Measurements from ENCODE around the gene GNA12. TPM values are rescaled to one million over a fixed set of nuclear protein-coding genes. Genes with fewer than 3 reads are reported as not detected.
"Not testable (repeated sequence)": the region's sequence is repeated elsewhere in the genome, so short reads cannot be mapped to it uniquely, and the experiment has no call there.

The GNA12 gene
- total RNA-seq, 1 donor from 2014 or later: 68.6 TPM

- Mint-ChIP-seq H3K4me3 (ENCODE audit: low read depth) (no peak overlapping the region), H3K27ac (no peak overlapping the region), H3K4me1 (ENCODE audit: low read depth) (peaks cover 5% of the 10 kb centered on the region), H3K27me3 (no peaks in the 10 kb centered on the region), H3K9me3 (ENCODE audit: low read depth) (no peaks in the 10 kb centered on the region), H3K36me3 (ENCODE audit: insufficient read depth) (peaks cover 25% of the 10 kb centered on the region)
- no peak for DNase-seq (ENCODE audit: low spot score, unreplicated experiment)
- no peak for TF ChIP-seq CTCF (IDR thresholded peaks at IDR 0.05; ENCODE audit: unreplicated experiment)
Measured at GRCh38 chr7:2726316-2727018, 117.6 kb downstream of the GNA12 start.

GRCh38 chr7:2725178-2726105 lies 118.7 kb downstream of the GNA12 start:
- no peak for TF ChIP-seq CTCF (IDR thresholded peaks at IDR 0.05; ENCODE audit: unreplicated experiment)
- Mint-ChIP-seq H3K4me1 (ENCODE audit: low read depth) (peaks cover 5% of the 10 kb centered on the region), H3K27me3 (no peaks in the 10 kb centered on the region), H3K9me3 (ENCODE audit: low read depth) (no peaks in the 10 kb centered on the region), H3K27ac (no peak overlapping the region), H3K4me3 (ENCODE audit: low read depth) (no peak overlapping the region), H3K36me3 (ENCODE audit: insufficient read depth) (peaks cover 22% of the 10 kb centered on the region)
- no peak for DNase-seq (ENCODE audit: low spot score, unreplicated experiment)

- no peak for TF ChIP-seq CTCF (IDR thresholded peaks at IDR 0.05; ENCODE audit: unreplicated experiment)
- Mint-ChIP-seq H3K4me1 (ENCODE audit: low read depth) (peaks cover under 1% of the 10 kb centered on the region), H3K4me3 (ENCODE audit: low read depth) (no peak overlapping the region), H3K27ac (no peak overlapping the region), H3K36me3 (ENCODE audit: insufficient read depth) (peaks cover 19% of the 10 kb centered on the region), H3K27me3 (no peaks in the 10 kb centered on the region), H3K9me3 (ENCODE audit: low read depth) (no peaks in the 10 kb centered on the region)
- DNase-seq (ENCODE audit: low spot score, unreplicated experiment): no peak
Measured at GRCh38 chr7:2724453-2725177, 119.5 kb downstream of the GNA12 start.

- not testable (repeated sequence) for H3K27ac Mint-ChIP-seq; DNase-seq (ENCODE audit: low spot score, unreplicated experiment); H3K27me3 Mint-ChIP-seq; H3K4me1 Mint-ChIP-seq (ENCODE audit: low read depth); H3K9me3 Mint-ChIP-seq (ENCODE audit: low read depth); H3K4me3 Mint-ChIP-seq (ENCODE audit: low read depth)
- H3K36me3 Mint-ChIP-seq (ENCODE audit: insufficient read depth): peaks cover 16% of the 10 kb centered on the region
Measured at GRCh38 chr7:2724036-2724435, 120.1 kb downstream of the GNA12 start.

GRCh38 chr7:2723138-2723850 lies 120.8 kb downstream of the GNA12 start:
- TF ChIP-seq CTCF (IDR thresholded peaks at IDR 0.05; ENCODE audit: unreplicated experiment): no peak
- H3K27ac Mint-ChIP-seq: no peak overlapping the region
- H3K4me1 Mint-ChIP-seq (ENCODE audit: low read depth): peaks cover 4% of the 10 kb centered on the region
- no peaks in the 10 kb centered on the region for H3K27me3 Mint-ChIP-seq
- H3K36me3 Mint-ChIP-seq (ENCODE audit: insufficient read depth): peaks cover 15% of the 10 kb centered on the region
- no peak for DNase-seq (ENCODE audit: low spot score, unreplicated experiment)
- H3K9me3 Mint-ChIP-seq (ENCODE audit: low read depth): no peaks in the 10 kb centered on the region
- H3K4me3 Mint-ChIP-seq (ENCODE audit: low read depth): no peak overlapping the region

All from progenitor cell of endocrine pancreas (in vitro differentiated cells).